Gastrocnemius medialis (tissue), 4 donors: ENCODE data around the gene COPZ2.

Source experiments
- CTCF ChIP-seq, 5 experiments: fragments of 450-650 bp in 3 of 5; fragments of 200-600 bp in 2 of 5; sonication (generic) in 2 of 5; IDR thresholded peaks in 4 of 5; conservative IDR thresholded peaks in 1 of 5; 1 replicate in 4 of 5; 2 replicates in 1 of 5; pipeline ENCODE4 v1.5.1; 2016 to 2019; ENCODE audit warnings: antibody characterized with exemption in 5 of 5, mild to moderate bottlenecking in 3 of 5, moderate library complexity in 3 of 5
- POLR2A ChIP-seq, 2 donors: fragments of 450-650 bp; IDR thresholded peaks; one replicate each; pipeline ENCODE4 v1.6.1; 2017; ENCODE audit warnings: antibody characterized with exemption in 2 of 2, mild to moderate bottlenecking in 2 of 2, moderate library complexity in 2 of 2

GRCh38 chr17:48014595-48015111 lies 22.9 kb downstream of the COPZ2 start:
- no peak for TF ChIP-seq POLR2A (IDR thresholded peaks at IDR 0.05)
- no peak for TF ChIP-seq CTCF (IDR thresholded peaks at IDR 0.05 in 4 of 5, conservative IDR thresholded peaks at IDR 0.05 in 1 of 5)
